HG02840 (cell line): ENCODE data around the gene TLCD2.
A peak's percentile ranks its signal among the peaks of the same experiment; 100 is the strongest.
"Not testable (repeated sequence)": the region's sequence is repeated elsewhere in the genome, so short reads cannot be mapped to it uniquely, and the experiment has no call there.

Source experiments
- ATAC-seq: cut with Tn5 transposase; IDR thresholded peaks from one replicate; pipeline ENCODE4 v1.9.1; 2021; ENCODE audit warnings: mild to moderate bottlenecking, moderate library complexity, moderate number of reproducible peaks; ENCODE audit not compliant: unreplicated experiment, low FRiP score

Gene TLCD2

DNA sequence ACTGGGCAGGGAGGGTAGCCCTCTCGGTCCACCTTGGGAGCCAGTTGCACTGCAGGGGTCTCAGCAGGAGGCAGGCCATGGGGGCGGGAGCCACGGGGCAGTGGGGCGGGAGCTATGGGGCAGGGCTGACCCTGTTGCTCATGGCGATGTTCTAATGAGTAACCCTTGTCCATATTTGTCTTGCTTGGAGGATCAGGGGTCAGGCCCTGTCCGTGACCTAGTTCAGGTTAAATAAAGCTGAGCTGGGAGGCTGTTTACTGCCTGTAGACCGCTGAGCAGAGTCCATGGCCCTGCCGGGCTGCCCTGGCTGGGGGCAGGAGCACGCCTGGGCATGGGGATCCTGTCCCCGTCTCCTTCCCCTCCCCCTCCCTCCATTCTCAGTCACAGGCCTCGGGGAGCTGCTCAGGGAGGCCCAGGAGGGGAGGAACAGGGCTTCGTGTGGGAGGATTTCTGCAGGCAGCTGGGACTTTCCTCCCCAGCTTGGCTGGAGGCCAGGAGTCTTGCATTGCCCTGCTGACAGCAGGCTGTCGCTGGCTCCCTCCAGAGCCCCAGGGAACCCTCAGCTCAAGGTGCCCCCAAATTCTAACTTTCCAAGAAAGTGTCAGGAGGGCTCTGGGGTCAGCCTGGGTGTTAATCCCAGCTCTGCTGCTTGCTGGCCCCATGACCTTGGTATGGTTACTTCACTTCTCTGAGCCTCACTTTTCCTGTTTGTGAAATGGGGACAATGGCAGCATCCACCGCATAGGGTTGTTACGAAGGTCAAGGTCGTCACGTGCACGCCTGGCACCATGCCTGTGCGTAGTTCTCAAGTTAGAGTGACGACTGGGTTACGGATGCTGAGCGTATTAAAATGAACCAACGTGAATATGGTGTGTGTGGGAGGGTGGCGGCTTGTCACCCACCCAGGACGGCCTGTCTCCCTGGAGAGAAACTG, 26.4 kb upstream of the TLCD2 start:
- ATAC-seq, result no peak

DNA sequence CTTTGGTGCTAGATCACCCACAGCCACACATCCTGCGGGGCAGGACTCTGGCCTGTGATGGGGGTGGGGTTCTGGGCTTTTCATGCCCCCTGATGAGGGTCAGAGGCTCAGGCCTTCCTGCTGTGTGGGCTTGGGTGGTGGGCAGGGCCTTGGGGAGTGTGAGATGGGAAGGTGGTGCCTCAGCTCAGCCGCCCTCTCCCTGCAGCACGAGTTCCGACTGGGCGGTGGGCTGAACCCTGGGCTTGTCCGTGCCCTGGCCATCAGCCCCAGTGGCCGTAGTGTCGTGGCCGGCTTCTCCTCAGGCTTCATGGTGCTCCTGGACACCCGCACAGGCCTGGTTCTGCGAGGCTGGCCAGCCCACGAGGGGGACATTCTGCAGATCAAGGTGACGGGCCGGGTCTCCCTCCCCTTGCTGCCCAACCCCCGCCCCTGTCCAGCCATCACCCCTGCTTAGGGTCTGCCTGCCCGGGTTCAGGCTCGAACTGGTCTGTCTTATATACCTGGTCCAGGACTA, 25.7 kb upstream of the TLCD2 start:
- no peak for ATAC-seq

DNA sequence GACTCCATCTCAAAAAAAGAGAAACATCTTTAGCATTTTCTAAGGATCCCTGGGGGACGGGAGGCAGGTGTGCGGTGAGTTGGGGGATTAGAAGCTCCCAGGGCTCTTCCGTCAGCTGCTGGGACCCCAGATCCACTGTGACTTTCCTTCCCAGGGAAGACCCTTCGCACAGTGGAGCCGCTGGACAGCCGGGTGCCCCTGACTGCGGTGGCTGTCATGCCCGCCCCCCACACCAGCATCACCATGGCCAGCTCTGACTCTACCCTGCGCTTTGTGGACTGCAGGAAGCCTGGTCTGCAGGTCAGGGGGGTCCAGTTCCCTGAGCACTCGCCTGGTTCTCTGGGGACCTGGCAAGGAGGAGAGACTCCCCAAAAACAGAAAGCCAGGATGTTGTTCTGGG, 25.2 kb upstream of the TLCD2 start:
- no peak for ATAC-seq

DNA sequence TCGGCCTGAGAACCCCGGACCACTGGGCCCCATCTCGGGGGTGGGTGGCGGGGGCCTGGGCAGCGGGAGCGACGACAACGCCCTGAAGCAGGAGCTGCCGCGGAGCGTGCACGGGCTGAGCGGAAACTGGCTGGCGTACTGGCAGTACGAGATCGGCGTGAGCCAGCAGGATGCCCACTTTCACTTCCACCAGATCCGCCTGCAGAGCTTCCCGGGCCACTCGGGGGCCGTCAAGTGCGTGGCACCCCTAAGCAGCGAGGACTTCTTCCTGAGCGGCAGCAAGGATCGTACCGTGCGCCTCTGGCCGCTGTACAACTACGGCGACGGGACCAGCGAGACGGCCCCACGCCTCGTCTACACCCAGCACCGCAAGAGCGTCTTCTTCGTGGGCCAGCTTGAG, 23.6 kb upstream of the TLCD2 start:
- ATAC-seq, result no peak

DNA sequence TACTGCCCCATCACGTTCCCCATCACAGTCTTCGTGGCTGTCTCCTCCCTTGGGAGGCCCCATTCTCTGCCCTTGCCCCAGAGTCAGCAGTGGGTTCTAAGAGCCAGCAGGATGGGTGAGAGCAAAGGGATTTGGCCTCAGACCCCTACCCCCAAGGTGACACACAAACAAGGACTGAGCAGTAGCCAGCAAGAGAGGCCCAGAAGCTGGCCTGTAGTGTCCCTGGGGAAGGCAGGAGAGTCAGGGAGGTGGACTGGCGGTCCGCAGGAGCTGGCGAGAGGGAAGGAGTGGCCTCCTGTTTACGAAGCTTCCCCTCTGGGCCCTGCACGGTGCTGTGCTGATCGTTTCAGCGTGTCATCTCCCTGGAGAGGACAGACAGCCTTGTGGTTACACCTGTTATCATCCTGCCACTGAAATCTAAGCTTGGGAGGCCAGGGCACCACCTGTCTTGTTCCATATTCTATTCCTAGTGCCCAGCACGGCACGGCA, 22.7 kb upstream of the TLCD2 start:
- no peak for ATAC-seq

DNA sequence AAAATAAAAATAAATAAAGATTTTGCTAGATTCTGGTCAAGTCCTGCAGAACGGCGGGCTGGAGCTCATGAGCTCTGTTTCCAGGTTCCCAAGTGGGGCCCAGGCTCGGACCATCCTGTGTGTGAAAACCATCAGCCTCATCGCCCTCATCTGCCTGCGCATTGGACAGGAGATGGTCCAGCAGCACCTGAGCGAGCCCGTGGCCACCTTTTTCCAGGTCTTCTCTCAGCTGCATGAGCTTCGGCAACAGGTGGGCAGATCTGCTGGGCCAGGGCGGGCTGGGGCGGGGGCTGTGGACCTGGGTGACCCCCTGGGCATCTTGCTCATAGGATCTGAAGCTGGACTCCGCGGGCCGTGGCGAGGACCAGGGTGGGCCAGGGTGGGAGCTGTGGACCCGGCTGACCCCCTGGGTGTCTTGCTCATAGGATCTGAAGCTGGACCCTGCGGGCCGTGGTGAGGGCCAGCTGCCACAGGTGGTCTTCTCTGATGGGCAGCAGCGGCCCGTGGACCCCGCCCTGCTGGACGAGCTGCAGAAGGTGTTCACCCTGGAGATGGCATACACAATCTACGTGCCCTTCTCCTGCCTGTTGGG, 22.2 kb upstream of the TLCD2 start:
- no peak for ATAC-seq

DNA sequence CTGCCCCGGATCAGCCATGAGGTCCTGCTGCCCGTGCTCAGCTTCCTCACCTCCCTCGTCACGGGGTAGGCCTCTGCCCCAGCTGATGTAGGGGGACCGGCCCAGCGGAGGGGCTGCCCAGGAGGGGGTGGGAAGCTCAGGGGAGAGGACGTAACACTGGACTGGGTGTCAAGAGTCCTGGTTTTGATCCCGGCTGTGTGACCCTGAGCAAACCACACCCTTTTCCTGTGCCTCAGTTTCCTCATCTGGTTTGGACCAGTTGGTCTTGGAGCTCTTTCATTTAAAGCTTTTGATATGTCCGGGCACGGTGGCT, 21.0 kb upstream of the TLCD2 start:
- ATAC-seq, result no peak

DNA sequence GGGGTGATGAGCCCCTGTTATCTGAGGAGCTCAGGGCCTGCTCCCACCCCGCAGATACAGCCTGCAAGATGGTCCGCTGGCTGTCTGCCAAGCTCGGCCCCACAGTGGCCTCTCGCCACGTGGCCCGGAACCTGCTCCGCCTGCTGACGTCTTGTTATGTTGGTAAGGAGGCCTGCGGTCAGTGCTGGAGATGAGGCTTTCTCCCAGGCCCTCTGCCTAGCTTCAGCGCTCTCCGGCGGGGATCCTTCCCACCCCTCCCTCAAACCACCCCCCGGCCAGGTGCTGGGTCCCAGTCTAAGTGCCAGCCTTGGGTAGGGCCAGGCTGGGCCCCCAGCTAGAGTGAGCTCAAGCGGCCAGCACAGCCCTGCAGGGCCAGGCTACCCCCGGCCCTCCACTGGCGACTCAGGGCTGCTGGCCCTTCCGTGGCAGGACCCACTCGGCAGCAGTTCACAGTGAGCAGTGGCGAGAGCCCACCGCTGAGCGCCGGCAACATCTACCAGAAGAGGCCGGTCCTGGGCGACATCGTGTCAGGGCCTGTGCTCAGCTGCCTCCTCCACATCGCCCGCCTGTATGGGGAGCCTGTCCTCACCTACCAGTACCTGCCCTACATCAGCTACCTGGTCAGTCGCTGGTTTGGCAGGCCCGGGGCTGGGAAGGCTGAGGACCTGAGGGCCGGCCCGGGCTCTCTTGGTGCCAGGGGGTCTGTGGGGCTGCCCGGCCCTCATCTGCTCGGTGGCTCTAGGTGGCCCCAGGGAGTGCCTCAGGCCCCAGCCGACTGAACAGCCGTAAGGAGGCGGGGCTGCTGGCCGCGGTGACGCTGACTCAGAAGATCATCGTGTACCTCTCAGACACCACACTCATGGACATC, 20.4 kb upstream of the TLCD2 start:
- no peak for ATAC-seq

DNA sequence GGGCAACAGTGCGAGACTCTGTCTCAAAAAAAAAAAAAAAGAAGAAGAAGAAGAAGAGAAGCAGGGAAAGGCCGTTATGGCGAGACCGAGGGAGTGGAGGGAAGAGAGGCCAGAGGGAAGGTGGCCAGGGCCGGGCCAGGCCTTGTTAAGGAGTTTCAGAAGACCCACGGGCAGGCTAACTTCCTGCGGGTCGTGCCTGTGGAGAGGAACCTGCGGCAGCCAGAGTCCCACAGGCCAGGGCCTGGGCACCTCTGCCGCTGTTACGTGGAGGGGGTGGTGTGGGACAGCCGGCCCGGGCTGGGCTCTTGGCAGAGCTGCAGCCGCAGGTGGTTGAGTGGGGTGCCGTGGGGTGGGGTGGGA, 19.8 kb upstream of the TLCD2 start:
- ATAC-seq, result no peak

DNA sequence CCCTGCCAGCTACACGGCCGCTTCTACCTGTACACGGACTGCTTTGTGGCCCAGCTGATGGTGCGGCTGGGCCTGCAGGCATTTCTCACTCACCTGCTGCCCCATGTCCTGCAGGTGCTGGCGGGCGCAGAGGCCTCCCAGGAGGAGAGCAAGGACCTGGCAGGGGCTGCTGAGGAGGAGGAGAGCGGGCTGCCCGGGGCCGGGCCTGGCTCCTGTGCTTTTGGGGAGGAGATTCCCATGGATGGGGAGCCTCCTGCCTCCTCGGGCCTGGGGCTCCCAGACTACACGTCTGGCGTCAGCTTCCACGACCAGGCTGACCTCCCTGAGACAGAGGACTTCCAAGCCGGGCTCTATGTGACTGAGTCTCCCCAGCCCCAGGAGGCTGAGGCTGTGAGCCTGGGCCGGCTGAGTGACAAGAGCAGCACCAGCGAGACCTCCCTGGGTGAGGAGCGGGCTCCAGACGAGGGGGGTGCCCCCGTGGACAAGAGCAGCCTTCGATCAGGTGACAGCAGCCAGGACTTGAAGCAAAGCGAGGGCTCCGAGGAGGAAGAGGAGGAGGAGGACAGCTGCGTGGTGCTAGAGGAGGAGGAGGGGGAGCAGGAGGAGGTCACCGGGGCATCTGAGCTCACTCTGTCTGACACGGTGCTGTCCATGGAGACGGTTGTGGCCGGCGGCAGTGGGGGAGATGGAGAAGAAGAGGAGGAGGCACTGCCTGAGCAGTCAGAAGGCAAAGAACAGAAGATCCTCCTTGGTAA, 17.9 kb upstream of the TLCD2 start:
- no peak for ATAC-seq

DNA sequence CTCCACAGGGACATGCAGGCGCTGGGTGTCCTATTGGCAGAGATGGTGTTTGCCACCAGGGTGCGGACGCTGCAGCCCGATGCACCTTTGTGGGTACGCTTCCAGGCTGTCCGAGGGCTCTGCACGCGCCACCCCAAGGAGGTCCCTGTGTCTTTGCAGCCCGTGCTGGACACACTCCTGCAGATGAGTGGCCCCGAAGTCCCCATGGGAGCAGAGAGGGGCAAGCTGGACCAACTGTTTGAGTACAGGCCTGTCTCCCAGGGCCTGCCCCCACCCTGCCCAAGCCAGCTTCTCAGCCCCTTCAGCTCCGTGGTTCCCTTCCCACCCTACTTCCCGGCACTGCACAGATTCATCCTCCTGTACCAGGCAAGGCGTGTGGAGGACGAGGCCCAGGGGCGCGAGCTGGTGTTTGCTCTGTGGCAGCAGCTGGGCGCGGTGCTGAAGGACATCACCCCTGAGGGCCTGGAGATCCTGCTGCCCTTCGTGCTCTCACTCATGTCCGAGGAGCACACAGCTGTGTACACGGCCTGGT, 17.1 kb upstream of the TLCD2 start:
- ATAC-seq, result no peak

DNA sequence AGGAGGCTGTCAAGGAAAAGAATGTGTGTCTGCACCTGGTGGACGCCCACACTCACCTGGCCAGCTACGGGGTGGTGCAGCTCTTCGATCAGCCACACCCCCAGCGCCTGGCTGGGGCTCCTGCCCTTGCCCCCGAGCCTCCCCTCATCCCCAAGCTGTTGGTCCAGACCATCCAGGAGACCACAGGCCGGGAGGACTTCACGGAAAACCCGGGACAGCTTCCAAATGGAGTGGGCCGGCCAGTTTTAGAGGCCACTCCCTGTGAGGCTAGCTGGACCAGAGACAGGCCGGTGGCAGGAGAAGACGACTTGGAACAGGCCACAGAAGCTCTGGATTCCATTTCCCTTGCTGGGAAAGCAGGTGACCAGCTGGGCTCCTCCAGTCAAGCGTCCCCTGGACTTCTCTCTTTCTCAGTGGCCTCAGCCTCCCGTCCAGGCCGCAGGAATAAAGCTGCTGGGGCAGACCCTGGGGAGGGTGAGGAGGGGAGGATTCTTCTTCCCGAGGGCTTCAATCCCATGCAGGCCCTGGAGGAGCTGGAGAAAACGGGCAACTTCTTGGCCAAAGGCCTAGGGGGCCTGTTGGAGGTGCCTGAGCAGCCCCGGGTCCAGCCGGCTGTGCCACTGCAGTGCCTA, 16.6 kb upstream of the TLCD2 start:
- ATAC-seq, result no peak

DNA sequence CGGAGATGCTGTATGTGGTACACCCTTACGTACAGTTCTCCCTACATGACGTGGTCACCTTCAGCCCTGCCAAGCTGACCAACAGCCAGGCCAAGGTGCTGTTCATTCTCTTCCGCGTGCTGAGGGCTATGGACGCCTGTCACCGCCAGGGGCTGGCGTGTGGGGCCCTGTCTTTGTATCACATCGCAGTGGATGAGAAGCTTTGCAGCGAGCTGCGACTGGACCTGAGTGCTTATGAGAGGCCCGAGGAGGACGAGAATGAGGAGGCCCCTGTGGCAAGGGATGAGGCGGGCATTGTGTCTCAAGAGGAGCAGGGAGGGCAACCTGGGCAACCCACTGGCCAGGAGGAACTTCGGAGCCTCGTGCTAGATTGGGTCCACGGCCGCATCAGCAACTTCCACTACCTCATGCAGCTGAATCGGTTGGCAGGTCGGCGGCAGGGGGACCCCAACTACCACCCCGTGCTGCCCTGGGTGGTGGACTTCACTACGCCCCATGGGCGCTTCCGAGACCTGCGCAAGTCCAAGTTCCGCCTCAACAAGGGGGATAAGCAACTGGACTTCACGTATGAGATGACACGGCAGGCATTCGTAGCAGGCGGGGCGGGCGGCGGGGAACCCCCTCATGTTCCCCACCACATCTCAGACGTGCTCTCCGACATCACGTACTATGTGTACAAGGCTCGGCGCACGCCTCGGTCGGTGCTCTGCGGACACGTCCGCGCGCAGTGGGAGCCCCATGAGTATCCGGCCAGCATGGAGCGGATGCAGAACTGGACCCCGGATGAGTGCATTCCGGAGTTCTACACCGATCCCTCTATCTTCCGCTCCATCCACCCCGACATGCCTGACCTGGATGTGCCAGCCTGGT, 15.7 kb upstream of the TLCD2 start:
- no peak for ATAC-seq

DNA sequence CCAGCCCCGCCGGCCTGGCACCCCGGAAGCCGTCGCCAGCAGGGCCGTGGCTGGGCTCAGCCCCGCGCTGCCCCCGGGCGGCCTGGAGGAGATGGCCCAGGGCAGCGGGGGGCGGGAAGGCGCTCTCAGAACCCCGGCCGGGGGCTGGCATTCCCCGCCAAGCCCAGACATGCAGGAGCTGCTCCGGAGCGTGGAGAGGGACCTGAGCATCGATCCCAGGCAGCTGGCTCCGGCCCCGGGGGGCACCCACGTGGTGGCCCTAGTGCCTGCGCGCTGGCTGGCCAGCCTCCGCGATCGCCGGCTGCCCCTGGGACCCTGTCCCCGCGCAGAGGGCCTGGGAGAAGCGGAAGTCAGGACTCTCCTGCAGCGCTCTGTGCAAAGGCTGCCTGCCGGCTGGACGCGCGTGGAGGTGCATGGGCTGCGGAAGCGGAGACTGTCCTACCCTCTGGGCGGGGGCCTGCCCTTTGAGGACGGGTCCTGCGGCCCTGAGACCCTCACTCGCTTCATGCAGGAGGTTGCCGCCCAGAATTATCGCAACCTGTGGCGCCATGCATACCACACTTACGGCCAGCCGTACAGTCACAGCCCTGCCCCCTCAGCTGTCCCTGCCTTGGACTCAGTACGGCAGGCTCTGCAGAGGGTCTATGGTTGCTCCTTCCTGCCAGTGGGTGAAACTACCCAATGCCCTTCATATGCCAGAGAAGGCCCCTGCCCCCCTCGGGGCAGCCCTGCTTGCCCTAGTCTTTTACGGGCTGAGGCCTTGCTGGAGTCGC, 14.9 kb upstream of the TLCD2 start:
- no peak for ATAC-seq

DNA sequence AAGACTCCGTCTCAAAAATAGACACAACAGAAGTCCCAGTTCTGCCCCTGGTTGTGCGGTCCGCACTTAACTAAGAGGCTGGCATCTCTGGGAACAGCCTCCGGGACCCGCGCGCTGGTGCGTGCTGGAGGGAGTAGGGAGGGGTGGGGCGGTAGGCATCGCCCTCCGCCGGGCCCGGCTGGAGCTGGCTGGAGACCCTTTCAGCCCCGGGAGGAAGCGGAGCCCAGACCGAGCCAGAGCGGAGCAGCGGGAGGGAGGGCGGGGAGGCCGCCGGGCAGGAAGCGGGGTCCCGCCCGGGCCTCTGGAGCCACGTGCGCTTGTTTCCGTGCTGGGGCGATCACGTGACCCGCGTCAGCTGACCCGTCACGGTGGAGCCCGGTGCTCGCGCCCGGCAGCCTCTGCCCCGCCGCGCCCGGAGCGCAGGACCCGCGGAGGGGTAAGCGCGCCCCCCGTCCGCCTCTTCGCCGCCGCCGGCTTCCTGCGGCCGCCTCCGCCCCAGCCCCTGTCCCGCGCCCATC, 14.2 kb upstream of the TLCD2 start, which contains the start of gene WDR81:
TSS of gene WDR81 (plus strand) at position 354 of the 518 bp plus-strand sequence. CDS start 256 bp downstream, outside the sequence.
- ATAC-seq, result peak; percentile 59

DNA sequence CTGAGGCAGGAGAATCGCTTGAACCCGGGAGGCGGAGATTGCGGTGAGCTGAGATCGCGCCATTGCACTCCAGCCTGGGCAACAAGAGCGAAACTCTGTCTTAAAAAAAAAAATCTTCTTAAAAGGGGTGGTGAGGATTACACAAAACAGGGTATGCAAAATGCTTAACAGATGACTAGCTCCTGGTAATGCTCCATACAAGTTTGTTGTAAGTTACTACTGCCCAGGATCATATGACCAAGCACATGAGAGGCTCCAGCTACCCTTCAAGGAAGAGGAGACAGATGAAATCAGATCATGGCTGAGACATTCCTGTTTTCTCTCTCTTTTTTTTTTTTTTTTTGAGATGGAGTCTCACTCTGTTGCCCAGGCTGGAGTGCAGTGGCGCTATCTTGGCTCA, 11.8 kb upstream of the TLCD2 start:
- not testable (repeated sequence) for ATAC-seq

DNA sequence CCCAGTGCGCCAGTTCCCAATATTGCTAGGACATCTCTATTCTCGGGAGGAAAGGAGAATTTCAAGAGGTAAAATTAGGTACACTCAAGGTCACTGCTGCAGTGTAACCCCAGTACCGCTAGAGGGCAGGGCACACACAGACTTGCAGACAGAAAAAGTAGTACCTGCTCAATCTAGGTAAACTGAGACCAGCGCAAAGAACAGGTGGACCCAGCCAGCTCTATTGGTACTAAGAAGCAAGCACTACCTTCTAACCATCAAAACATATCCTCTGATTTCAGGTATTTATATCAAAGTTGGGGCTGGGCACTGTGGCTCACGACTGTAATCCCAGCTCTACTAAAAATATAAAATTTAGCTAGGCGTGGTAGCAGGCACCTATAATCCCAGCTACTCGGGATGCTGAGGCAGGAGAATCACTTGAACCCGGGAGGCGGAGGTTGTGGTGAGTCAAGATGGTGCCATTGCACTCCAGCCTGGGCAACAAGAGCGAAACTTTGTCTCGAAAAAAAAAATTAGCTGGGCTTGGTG, 10.7 kb upstream of the TLCD2 start:
- no peak for ATAC-seq
